Adrenal gland (tissue), 12 donors: ENCODE data around the gene VSTM1. TPM values are rescaled to one million over a fixed set of nuclear protein-coding genes. Genes with fewer than 3 reads are reported as not detected.

ENCODE experiments used
- DNase-seq, 7 donors: peaks; one replicate each; pipeline ENCODE4 v3.0.0-alpha.2; 2019 to 2020
- H3K27ac ChIP-seq, 5 donors: fragments of 200-600 bp; sonication (generic) in 4 of 5; 1 replicate in 3 of 5; 2 replicates in 2 of 5; pipeline versions ENCODE4 v1.5.1 to v1.8.0; 2016 to 2020; ENCODE audit warnings: mild to moderate bottlenecking in 1 of 5
- H3K27me3 ChIP-seq: fragments of 200-600 bp; 2 replicates; pipeline ENCODE4 v1.8.0; 2021
- H3K36me3 ChIP-seq, 2 donors: fragments of 200-600 bp; replicated peaks in 1 of 2; 1 replicate in 1 of 2; 2 replicates in 1 of 2; pipeline versions ENCODE4 v1.5.1 to v1.8.0; 2018 to 2022
- H3K4me1 ChIP-seq, 2 donors: fragments of 200-600 bp; replicated peaks in 1 of 2; 1 replicate in 1 of 2; 2 replicates in 1 of 2; pipeline versions ENCODE4 v1.5.1 to v1.8.0; 2018 to 2021
- H3K4me3 ChIP-seq, 4 donors: fragments of 200-600 bp; sonication (generic) in 3 of 4; one replicate each; pipeline ENCODE4 v1.5.1; 2016 to 2018
- H3K9me3 ChIP-seq, 3 donors: fragments of 200-600 bp; sonication (generic) in 1 of 3; replicated peaks in 1 of 3; 1 replicate in 2 of 3; 2 replicates in 1 of 3; pipeline versions ENCODE4 v1.5.1 to v1.8.0; 2016 to 2021
- POLR2A ChIP-seq, 2 donors: fragments of 450-650 bp; IDR thresholded peaks; one replicate each; pipeline ENCODE4 v1.6.1; 2017; ENCODE audit warnings: antibody characterized with exemption in 2 of 2, mild to moderate bottlenecking in 2 of 2, moderate library complexity in 1 of 2
- WGBS, 4 donors: extraction: QIAGEN DNeasy Blood & Tissue Kit in 2 of 4; methylation state at CpG; one replicate each; pipeline versions ENCODE4 v1.1.5 to v1.1.7; 2013 to 2017; 5-methylcytosine and 5-hydroxymethylcytosine counted together
- intact Hi-C, 2 donors: fragments of 100-400 bp; cut with DNase I; formaldehyde crosslinking; loops; one replicate each; pipeline versions ENCODE4 v1.14.1 to v1.15.0; 2022 to 2023
- polyA plus RNA-seq, 3 donors: library from polyadenylated mRNA; stranded (reverse); fragments of 200-250 nt in 2 of 3; fragments of 350-450 nt in 1 of 3; fragmentation: Illumina TruSeq in 1 of 3; extraction: RNeasy Lipid Tissue Mini Kit (QIAGEN cat#74804) in 1 of 3; gene quantifications; one replicate each; pipeline ENCODE4 v1.2.3, GENCODE V29; 2013 to 2014
- total RNA-seq, 9 donors: library from RNA; depleted of rRNA in 4 of 9; stranded (reverse); fragments of >200 nt in 4 of 9; fragments of 120-200 nt in 1 of 9; fragmentation: NEBNext Ultra II Directional in 1 of 9; extraction: Animal tissue kit (Norgen Biotek cat#: 25700) in 1 of 9; gene quantifications; one replicate each; pipeline versions ENCODE4 v1.1.0 to v1.2.4, GENCODE V29; 2013 to 2023
- TF ChIP-seq, protein P1 (sequence below), 6 experiments: fragments of 450-650 bp in 4 of 6; fragments of 200-600 bp in 2 of 6; sonication (generic) in 1 of 6; IDR thresholded peaks; 1 replicate in 5 of 6; 2 replicates in 1 of 6; pipeline versions ENCODE4 v1.5.1 to v1.8.0; 2016 to 2021; ENCODE audit warnings: antibody characterized with exemption in 6 of 6, mild to moderate bottlenecking in 2 of 6, moderate library complexity in 1 of 6
- donor health status: healthy with polysubstance abuse.
- donor health status: Bipolar disorder and iron deficiency.
- donor health status: DM: yes; HTN: yes; CAD: no.
- donor health status: DM: no; HTN: no; CAD: no.
- donor health status: DM: no; HTN: no; CAD: no.
- donor health status: DM: yes; HTN: yes; CAD: no.

Gene VSTM1
- total and polyA plus RNA-seq, 12 donors, result 0.83 TPM; not detected in 11

DNA sequence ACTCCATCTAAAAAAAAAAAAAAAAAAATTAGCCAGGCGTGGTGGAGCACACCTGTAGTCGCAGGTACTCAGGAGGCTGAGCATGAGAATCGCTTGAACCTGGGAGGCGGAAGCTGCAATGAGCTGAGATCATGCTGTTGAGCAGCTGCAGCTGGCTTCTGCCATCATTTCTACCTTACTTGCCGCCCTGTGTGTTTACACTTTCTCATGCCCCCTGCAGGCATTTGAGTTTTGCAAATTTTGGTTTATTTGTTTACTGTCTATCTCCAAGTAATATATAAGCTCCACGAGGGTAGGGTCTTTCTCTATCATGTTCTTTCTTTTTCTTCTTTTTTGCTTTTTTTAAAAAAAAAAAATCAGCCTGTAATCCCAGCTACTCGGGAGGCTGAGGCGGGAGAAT is 54.3 kb downstream of the VSTM1 start:
- WGBS, 4 donors, result 73 to 84% (median 82%) methylated on average over 8 of the region's 8 CpGs
- H3K27me3 ChIP-seq, result no peaks in the 10 kb centered on the region

DNA sequence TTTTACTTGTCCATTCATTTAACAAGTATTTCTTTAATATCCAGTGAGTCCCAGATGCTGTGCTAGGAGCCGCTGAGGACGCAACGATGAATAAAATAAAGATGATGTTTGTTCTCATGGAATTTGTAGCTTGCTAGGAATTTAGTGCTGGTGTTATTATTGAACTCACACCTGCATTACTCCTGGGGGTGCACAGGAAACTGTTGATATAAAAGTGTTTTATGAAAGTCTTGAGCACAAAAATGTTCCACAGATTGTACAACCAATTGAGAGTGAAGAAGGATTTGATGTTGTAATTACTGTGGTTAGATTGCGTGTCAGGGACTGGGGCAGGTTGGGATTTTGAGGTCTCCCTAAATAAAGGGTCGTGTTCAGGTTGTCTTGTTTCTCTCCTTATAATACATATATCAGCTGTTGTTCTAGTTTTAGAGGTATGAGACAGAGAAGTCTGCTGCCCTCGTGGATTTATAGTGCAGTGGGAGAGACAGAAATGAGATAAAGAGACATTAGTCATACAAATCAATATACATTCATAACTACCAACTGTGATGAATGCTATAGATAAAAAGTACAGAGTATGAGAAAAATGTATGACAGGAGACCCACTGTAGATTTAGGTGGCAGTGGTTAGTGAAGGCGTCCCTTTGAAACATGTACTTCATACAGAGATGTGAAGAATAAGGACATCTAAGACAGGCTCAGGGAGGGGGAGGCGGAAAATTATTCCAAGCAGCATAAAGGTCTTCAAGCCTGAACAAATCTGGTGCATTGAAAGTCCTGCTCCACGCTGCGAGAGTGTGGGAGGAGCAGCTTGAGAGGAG is 61.0 kb downstream of the VSTM1 start:
- H3K36me3 ChIP-seq, result no peaks in the 10 kb centered on the region
- intact Hi-C loops, result no loop called here
- H3K4me1 ChIP-seq, result no peaks in the 10 kb centered on the region
- H3K27ac ChIP-seq, result no peak overlapping the region
- no peak for DNase-seq
- no peaks in the 10 kb centered on the region for H3K9me3 ChIP-seq
- H3K27me3 ChIP-seq, result peaks cover 11% of the 10 kb centered on the region
- H3K4me3 ChIP-seq, result no peak overlapping the region
- 53 to 65% (median 59%) methylated on average over 10 of the region's 10 CpGs for WGBS, 4 donors
- TF ChIP-seq, protein P1, sequence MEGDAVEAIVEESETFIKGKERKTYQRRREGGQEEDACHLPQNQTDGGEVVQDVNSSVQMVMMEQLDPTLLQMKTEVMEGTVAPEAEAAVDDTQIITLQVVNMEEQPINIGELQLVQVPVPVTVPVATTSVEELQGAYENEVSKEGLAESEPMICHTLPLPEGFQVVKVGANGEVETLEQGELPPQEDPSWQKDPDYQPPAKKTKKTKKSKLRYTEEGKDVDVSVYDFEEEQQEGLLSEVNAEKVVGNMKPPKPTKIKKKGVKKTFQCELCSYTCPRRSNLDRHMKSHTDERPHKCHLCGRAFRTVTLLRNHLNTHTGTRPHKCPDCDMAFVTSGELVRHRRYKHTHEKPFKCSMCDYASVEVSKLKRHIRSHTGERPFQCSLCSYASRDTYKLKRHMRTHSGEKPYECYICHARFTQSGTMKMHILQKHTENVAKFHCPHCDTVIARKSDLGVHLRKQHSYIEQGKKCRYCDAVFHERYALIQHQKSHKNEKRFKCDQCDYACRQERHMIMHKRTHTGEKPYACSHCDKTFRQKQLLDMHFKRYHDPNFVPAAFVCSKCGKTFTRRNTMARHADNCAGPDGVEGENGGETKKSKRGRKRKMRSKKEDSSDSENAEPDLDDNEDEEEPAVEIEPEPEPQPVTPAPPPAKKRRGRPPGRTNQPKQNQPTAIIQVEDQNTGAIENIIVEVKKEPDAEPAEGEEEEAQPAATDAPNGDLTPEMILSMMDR (IDR thresholded peaks at IDR 0.05), result no peak
- no peak for TF ChIP-seq POLR2A (IDR thresholded peaks at IDR 0.05)

More for the DNA sequence above, 54.3 kb downstream of the VSTM1 start:
- H3K4me1 ChIP-seq, result no peaks in the 10 kb centered on the region
- intact Hi-C loops, result no loop called here
- H3K36me3 ChIP-seq, result no peaks in the 10 kb centered on the region
- H3K27ac ChIP-seq, result no peak overlapping the region
- no peak for DNase-seq
- H3K9me3 ChIP-seq, result no peaks in the 10 kb centered on the region
- no peak overlapping the region for H3K4me3 ChIP-seq
- TF ChIP-seq, protein P1 (IDR thresholded peaks at IDR 0.05), result no peak
- TF ChIP-seq POLR2A (IDR thresholded peaks at IDR 0.05), result no peak

DNA sequence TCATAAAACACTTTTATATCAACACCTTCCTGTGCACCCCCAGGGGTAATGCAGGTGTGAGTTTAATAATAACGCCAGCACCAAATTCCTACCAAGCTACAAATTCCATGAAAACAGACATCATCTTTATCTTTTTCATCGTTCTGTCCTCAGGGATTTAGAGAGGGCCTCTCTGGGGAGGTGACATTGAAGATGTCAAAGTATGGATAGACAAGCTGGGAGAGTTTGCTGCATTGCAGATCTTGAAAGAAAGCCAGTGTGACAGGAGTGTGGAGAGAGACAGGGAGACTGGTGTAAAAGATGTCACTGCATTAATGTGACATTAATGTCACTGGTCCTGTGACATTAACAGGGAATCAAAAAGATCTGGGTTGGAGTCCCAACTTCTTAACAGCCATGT is 62.2 kb downstream of the VSTM1 start:
- Histone ChIP-seq H3K27me3 (peaks cover 11% of the 10 kb centered on the region), H3K4me3 (no peak overlapping the region), H3K27ac (no peak overlapping the region), H3K36me3 (no peaks in the 10 kb centered on the region), H3K9me3 (no peaks in the 10 kb centered on the region), H3K4me1 (no peaks in the 10 kb centered on the region)
- DNase-seq, result no peak
- TF ChIP-seq POLR2A (IDR thresholded peaks at IDR 0.05), result no peak
- TF ChIP-seq, protein P1 (IDR thresholded peaks at IDR 0.05), result no peak
- WGBS, 4 donors, result 72 to 78% (median 73%) methylated on average over 2 of the region's 2 CpGs
- intact Hi-C loops, result no loop called here

DNA sequence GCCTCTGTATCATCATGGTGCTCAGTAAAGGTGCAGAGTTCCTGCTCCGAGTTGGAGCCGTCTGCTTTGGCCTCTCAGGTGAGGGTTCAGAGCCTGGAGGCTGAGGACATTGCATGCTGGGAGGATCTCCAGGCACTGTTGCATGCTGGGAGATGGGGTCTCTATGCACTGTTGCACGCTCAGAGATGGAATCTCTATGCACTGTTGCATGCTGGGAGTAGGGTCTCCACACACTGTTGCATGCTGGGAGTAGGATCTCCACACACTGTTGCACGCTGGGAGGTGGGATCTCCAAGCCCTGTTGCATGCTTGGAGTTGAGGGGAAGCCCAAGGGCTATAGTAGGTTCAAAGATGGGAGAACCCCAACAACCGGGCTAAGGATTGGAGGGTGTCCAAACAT is 64.0 kb downstream of the VSTM1 start:
- H3K27me3 ChIP-seq, result peaks cover 11% of the 10 kb centered on the region
- intact Hi-C loops, result no loop called here
- 64 to 91% (median 72%) methylated on average over 4 to 5 of the region's 5 CpGs for WGBS, 4 donors

More for the DNA sequence above, 64.0 kb downstream of the VSTM1 start:
- no peaks in the 10 kb centered on the region for H3K36me3 ChIP-seq
- no peak for DNase-seq
- H3K4me3 ChIP-seq, result no peak overlapping the region
- H3K9me3 ChIP-seq, result no peaks in the 10 kb centered on the region
- H3K27ac ChIP-seq, result no peak overlapping the region
- H3K4me1 ChIP-seq, result no peaks in the 10 kb centered on the region
- TF ChIP-seq POLR2A (IDR thresholded peaks at IDR 0.05), result no peak
- TF ChIP-seq, protein P1 (IDR thresholded peaks at IDR 0.05), result no peak
